ENCODE results near the gene GABBR2. TPM values are rescaled to one million over a fixed set of nuclear protein-coding genes. Genes with fewer than 3 reads are reported as not detected.
"Not testable (repeated sequence)": the region's sequence is repeated elsewhere in the genome, so short reads cannot be mapped to it uniquely, and the experiment has no call there.

The GABBR2 gene
- polyA plus RNA-seq, 4 donors = 0.09 to 1.4 (median 0.71) TPM; not detected in 1

GRCh38 chr9:98686961-98687855 lies 21.5 kb downstream of the GABBR2 start:
- no peak overlapping the region for H3K27ac ChIP-seq (ENCODE audit: low read depth in 1 of 3, low read length in 2 of 3)
- H3K27me3 ChIP-seq (ENCODE audit: control insufficient read depth in 3 of 3, insufficient read depth in 3 of 3, low read length in 3 of 3) = peaks cover 0 to 2% (median 0%) of the 10 kb centered on the region in 3 donors
- H3K4me3 ChIP-seq (ENCODE audit: low read depth in 1 of 3, low read length in 3 of 3) = no peak overlapping the region
- peak in 1 of 2 donors; percentile 10 for DNase-seq
- FAIRE-seq = no peak
- no peaks in the 10 kb centered on the region for H3K9me3 ChIP-seq (ENCODE audit: control insufficient read depth in 2 of 2, insufficient read depth in 1 of 2, low read depth in 1 of 2, low read length in 1 of 2)
- no peaks in the 10 kb centered on the region for H3K36me3 ChIP-seq (ENCODE audit: control insufficient read depth in 3 of 3, insufficient read depth in 2 of 3, low read depth in 1 of 3, low read length in 3 of 3)
- no peaks in the 10 kb centered on the region for H3K4me1 ChIP-seq (ENCODE audit: control insufficient read depth in 3 of 3, insufficient read depth in 2 of 3, low read depth in 1 of 3, low read length in 2 of 3)
- 61 to 62% (median 62%) methylated on average over 7 of the region's 7 CpGs for WGBS, 3 donors

- H3K36me3 ChIP-seq (ENCODE audit: control insufficient read depth in 3 of 3, insufficient read depth in 2 of 3, low read depth in 1 of 3, low read length in 3 of 3); H3K4me1 ChIP-seq (ENCODE audit: control insufficient read depth in 3 of 3, insufficient read depth in 2 of 3, low read depth in 1 of 3, low read length in 2 of 3); H3K27ac ChIP-seq (ENCODE audit: low read depth in 1 of 3, low read length in 2 of 3); H3K4me3 ChIP-seq (ENCODE audit: low read depth in 1 of 3, low read length in 3 of 3); FAIRE-seq; H3K27me3 ChIP-seq (ENCODE audit: control insufficient read depth in 3 of 3, insufficient read depth in 3 of 3, low read length in 3 of 3); H3K9me3 ChIP-seq (ENCODE audit: control insufficient read depth in 2 of 2, insufficient read depth in 1 of 2, low read depth in 1 of 2, low read length in 1 of 2); DNase-seq: not testable (repeated sequence)
- 87 to 94% (median 88%) methylated on average over 2 of the region's 2 CpGs for WGBS, 3 donors
Observed at GRCh38 chr9:98684816-98685215, 23.9 kb downstream of the GABBR2 start.

- Histone ChIP-seq H3K4me3 (ENCODE audit: low read depth in 1 of 3, low read length in 3 of 3) (no peak overlapping the region), H3K36me3 (ENCODE audit: control insufficient read depth in 3 of 3, insufficient read depth in 2 of 3, low read depth in 1 of 3, low read length in 3 of 3) (no peaks in the 10 kb centered on the region), H3K9me3 (ENCODE audit: control insufficient read depth in 2 of 2, insufficient read depth in 1 of 2, low read depth in 1 of 2, low read length in 1 of 2) (peaks cover 0 to 6% of the 10 kb centered on the region in 2 donors), H3K27me3 (ENCODE audit: control insufficient read depth in 3 of 3, insufficient read depth in 3 of 3, low read length in 3 of 3) (peaks cover 0 to 6% (median 3%) of the 10 kb centered on the region in 3 donors), H3K4me1 (ENCODE audit: control insufficient read depth in 3 of 3, insufficient read depth in 2 of 3, low read depth in 1 of 3, low read length in 2 of 3) (no peaks in the 10 kb centered on the region), H3K27ac (ENCODE audit: low read depth in 1 of 3, low read length in 2 of 3) (no peak overlapping the region)
- WGBS, 3 donors = 15 to 19% (median 16%) methylated on average over 9 of the region's 9 CpGs
- FAIRE-seq (no peak), DNase-seq (peak; percentile 25 to 27)
Observed at GRCh38 chr9:98678244-98678842, 30.4 kb downstream of the GABBR2 start.

- WGBS, 3 donors = 62 to 67% (median 62%) methylated on average over 5 of the region's 5 CpGs
Observed at GRCh38 chr9:98673681-98674080, 35.1 kb downstream of the GABBR2 start.

GRCh38 chr9:98667005-98667640 lies 41.6 kb downstream of the GABBR2 start:
- FAIRE-seq (no peak), DNase-seq (no peak)
- Histone ChIP-seq H3K27ac (ENCODE audit: low read depth in 1 of 3, low read length in 2 of 3) (no peak overlapping the region), H3K27me3 (ENCODE audit: control insufficient read depth in 3 of 3, insufficient read depth in 3 of 3, low read length in 3 of 3) (no peaks in the 10 kb centered on the region), H3K4me1 (ENCODE audit: control insufficient read depth in 3 of 3, insufficient read depth in 2 of 3, low read depth in 1 of 3, low read length in 2 of 3) (no peaks in the 10 kb centered on the region), H3K4me3 (ENCODE audit: low read depth in 1 of 3, low read length in 3 of 3) (no peak overlapping the region), H3K9me3 (ENCODE audit: control insufficient read depth in 2 of 2, insufficient read depth in 1 of 2, low read depth in 1 of 2, low read length in 1 of 2) (no peaks in the 10 kb centered on the region), H3K36me3 (ENCODE audit: control insufficient read depth in 3 of 3, insufficient read depth in 2 of 3, low read depth in 1 of 3, low read length in 3 of 3) (no peaks in the 10 kb centered on the region)
- 59 to 71% (median 69%) methylated on average over 4 of the region's 4 CpGs for WGBS, 3 donors

More at GRCh38 chr9:98673681-98674080, 35.1 kb downstream of the GABBR2 start:
- Histone ChIP-seq H3K4me3 (ENCODE audit: low read depth in 1 of 3, low read length in 3 of 3) (no peak overlapping the region), H3K4me1 (ENCODE audit: control insufficient read depth in 3 of 3, insufficient read depth in 2 of 3, low read depth in 1 of 3, low read length in 2 of 3) (no peaks in the 10 kb centered on the region), H3K36me3 (ENCODE audit: control insufficient read depth in 3 of 3, insufficient read depth in 2 of 3, low read depth in 1 of 3, low read length in 3 of 3) (no peaks in the 10 kb centered on the region), H3K27ac (ENCODE audit: low read depth in 1 of 3, low read length in 2 of 3) (no peak overlapping the region), H3K9me3 (ENCODE audit: control insufficient read depth in 2 of 2, insufficient read depth in 1 of 2, low read depth in 1 of 2, low read length in 1 of 2) (peaks cover 0 to 6% of the 10 kb centered on the region in 2 donors), H3K27me3 (ENCODE audit: control insufficient read depth in 3 of 3, insufficient read depth in 3 of 3, low read length in 3 of 3) (peaks cover 0 to 3% (median 3%) of the 10 kb centered on the region in 3 donors)
- DNase-seq = no peak
- no peak for FAIRE-seq

- no peak for FAIRE-seq
- WGBS, 3 donors = 77 to 85% (median 83%) methylated on average over 4 of the region's 4 CpGs
- Histone ChIP-seq H3K4me3 (ENCODE audit: low read depth in 1 of 3, low read length in 3 of 3) (no peak overlapping the region), H3K27ac (ENCODE audit: low read depth in 1 of 3, low read length in 2 of 3) (no peak overlapping the region), H3K36me3 (ENCODE audit: control insufficient read depth in 3 of 3, insufficient read depth in 2 of 3, low read depth in 1 of 3, low read length in 3 of 3) (no peaks in the 10 kb centered on the region), H3K4me1 (ENCODE audit: control insufficient read depth in 3 of 3, insufficient read depth in 2 of 3, low read depth in 1 of 3, low read length in 2 of 3) (no peaks in the 10 kb centered on the region), H3K9me3 (ENCODE audit: control insufficient read depth in 2 of 2, insufficient read depth in 1 of 2, low read depth in 1 of 2, low read length in 1 of 2) (no peaks in the 10 kb centered on the region), H3K27me3 (ENCODE audit: control insufficient read depth in 3 of 3, insufficient read depth in 3 of 3, low read length in 3 of 3) (no peaks in the 10 kb centered on the region)
- no peak for DNase-seq
Observed at GRCh38 chr9:98665501-98665900, 43.2 kb downstream of the GABBR2 start.

- no peaks in the 10 kb centered on the region for H3K36me3 ChIP-seq (ENCODE audit: control insufficient read depth in 3 of 3, insufficient read depth in 2 of 3, low read depth in 1 of 3, low read length in 3 of 3)
- no peak for DNase-seq
- no peaks in the 10 kb centered on the region for H3K4me1 ChIP-seq (ENCODE audit: control insufficient read depth in 3 of 3, insufficient read depth in 2 of 3, low read depth in 1 of 3, low read length in 2 of 3)
- WGBS, 3 donors = 57 to 68% (median 58%) methylated on average over 4 of the region's 4 CpGs
- no peak for FAIRE-seq
- no peak overlapping the region for H3K4me3 ChIP-seq (ENCODE audit: low read depth in 1 of 3, low read length in 3 of 3)
- H3K27me3 ChIP-seq (ENCODE audit: control insufficient read depth in 3 of 3, insufficient read depth in 3 of 3, low read length in 3 of 3) = no peaks in the 10 kb centered on the region
- H3K27ac ChIP-seq (ENCODE audit: low read depth in 1 of 3, low read length in 2 of 3) = no peak overlapping the region
- H3K9me3 ChIP-seq (ENCODE audit: control insufficient read depth in 2 of 2, insufficient read depth in 1 of 2, low read depth in 1 of 2, low read length in 1 of 2) = no peaks in the 10 kb centered on the region
Observed at GRCh38 chr9:98660541-98660940, 48.2 kb downstream of the GABBR2 start.

- 60 to 65% (median 62%) methylated on average over 1 of the region's 1 CpG for WGBS, 3 donors
- Histone ChIP-seq H3K27ac (ENCODE audit: low read depth in 1 of 3, low read length in 2 of 3) (no peak overlapping the region), H3K36me3 (ENCODE audit: control insufficient read depth in 3 of 3, insufficient read depth in 2 of 3, low read depth in 1 of 3, low read length in 3 of 3) (no peaks in the 10 kb centered on the region), H3K4me1 (ENCODE audit: control insufficient read depth in 3 of 3, insufficient read depth in 2 of 3, low read depth in 1 of 3, low read length in 2 of 3) (no peaks in the 10 kb centered on the region), H3K4me3 (ENCODE audit: low read depth in 1 of 3, low read length in 3 of 3) (no peak overlapping the region), H3K27me3 (ENCODE audit: control insufficient read depth in 3 of 3, insufficient read depth in 3 of 3, low read length in 3 of 3) (no peaks in the 10 kb centered on the region), H3K9me3 (ENCODE audit: control insufficient read depth in 2 of 2, insufficient read depth in 1 of 2, low read depth in 1 of 2, low read length in 1 of 2) (no peaks in the 10 kb centered on the region)
- FAIRE-seq (no peak), DNase-seq (no peak)
Observed at GRCh38 chr9:98658951-98659351, 49.8 kb downstream of the GABBR2 start.
